HG02884 (cell line): Measurements from ENCODE around the gene PAIP2.
"Not testable (repeated sequence)": the region's sequence is repeated elsewhere in the genome, so short reads cannot be mapped to it uniquely, and the experiment has no call there.

Experiments
- ATAC-seq: cut with Tn5 transposase; IDR thresholded peaks from one replicate; pipeline ENCODE4 v1.9.1; 2021; ENCODE audit warnings: mild to moderate bottlenecking, moderate library complexity; ENCODE audit not compliant: unreplicated experiment

PAIP2 gene, protein sequence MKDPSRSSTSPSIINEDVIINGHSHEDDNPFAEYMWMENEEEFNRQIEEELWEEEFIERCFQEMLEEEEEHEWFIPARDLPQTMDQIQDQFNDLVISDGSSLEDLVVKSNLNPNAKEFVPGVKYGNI

GRCh38 chr5:139341689-139342422 lies at the start of gene PAIP2:
TSS of gene PAIP2 (plus strand) at chr5:139341854. CDS start at chr5:139363785, 21,931 bp downstream.
- peak; percentile 82 for ATAC-seq

DNA sequence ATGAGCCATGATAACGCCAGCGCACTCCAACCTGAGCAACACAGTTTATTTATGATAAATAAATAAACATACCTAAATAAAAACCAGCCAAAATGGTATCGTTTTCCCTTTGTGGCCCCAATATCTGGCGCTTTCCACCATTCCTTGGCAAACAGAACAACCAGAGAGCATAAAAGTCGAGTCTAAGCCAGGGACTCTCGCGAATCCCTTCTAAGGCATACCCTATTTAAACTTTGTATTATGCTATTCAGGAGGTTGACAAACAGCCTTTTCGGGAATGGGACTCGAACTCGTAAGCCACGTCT lies 48.5 kb upstream of the PAIP2 start:
- no peak for ATAC-seq

GRCh38 chr5:139293507-139294373 lies 47.9 kb upstream of the PAIP2 start, which contains the start of gene MATR3:
TSS of gene MATR3 (plus strand) at chr5:139293740. CDS start at chr5:139307416, 13,676 bp downstream.
- ATAC-seq, result peak; percentile 69

DNA sequence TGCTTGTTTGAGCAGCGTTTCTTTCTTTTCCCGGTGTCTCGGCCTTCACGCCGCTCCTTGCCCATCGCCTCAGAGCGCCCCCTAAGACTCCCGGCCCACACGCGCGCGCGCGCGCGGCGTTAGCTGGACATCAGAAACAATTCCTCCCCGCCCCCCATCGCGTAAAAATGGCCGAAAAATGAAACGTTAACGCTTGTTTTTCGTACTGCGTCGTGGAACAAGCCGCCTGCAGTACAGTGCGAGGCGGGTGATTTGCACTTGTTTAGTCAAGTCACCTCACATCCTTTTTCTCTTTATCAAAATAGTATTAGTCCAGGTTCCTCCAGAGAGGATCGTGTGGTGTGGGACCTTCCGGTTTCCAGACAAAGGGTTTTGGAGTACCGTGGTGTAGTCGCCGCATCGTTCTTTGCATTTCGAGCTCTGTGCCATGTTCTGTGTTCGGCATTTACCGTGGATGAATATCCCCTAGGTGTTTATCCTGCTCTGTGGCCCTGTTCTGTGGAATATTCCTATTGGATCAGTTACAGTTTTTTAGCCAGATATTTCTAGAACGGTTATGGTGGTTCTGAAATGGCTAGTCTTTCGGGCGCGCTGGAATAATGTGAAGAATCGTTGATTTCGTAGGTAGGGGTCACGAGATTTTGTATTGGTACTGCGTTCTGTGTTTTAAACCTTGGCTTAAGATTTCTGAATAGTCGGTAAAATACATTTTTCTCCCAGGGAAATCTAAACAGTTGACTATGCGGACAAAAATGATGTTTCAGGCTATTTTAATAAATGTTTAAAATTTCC lies 47.1 kb upstream of the PAIP2 start:
- peak; percentile 22 for ATAC-seq

GRCh38 chr5:139295346-139296057 lies 46.2 kb upstream of the PAIP2 start:
- no peak for ATAC-seq

GRCh38 chr5:139296198-139296597 lies 45.5 kb upstream of the PAIP2 start:
- ATAC-seq, result no peak

GRCh38 chr5:139296862-139297326 lies 44.8 kb upstream of the PAIP2 start:
- no peak for ATAC-seq

GRCh38 chr5:139297439-139298133 lies 44.1 kb upstream of the PAIP2 start:
- ATAC-seq, result no peak

DNA sequence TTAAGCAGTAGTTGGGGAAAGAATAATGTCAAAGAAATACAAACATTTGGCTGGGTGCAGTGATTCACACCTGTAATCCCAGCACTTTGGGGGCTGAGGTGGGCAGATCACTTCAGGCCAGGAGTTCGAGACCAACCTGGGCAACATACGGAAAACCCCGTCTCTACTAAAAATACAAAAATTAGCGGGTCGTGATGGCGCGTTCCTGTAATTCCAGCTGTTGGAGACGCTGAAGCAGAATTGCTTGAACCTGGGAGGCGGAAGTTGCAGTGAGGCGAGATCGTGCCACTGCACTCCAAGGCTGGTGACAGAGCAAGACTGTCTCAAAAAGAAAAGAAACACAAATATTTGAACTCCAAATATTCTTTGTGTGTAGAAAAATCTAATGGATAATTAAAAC lies 43.4 kb upstream of the PAIP2 start:
- no peak for ATAC-seq

DNA sequence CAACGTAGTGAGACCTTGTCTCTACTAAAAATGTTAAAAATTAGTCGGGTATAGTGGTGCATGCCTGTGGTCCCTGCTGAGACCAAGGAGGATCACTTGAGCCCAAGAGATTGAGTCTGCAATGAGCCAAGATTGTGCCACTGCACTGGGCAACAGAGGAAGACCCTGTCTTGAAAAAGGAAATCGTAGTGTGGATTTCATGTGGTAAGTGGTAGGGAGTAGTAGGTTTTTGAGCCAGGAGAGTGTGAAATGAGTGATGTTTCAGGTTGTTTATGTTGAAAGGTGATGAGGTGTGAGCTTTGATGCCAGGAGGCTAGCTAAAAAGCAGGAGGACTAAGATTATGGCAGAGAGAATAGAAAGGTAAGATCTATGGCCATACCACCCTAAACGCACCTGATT lies 42.2 kb upstream of the PAIP2 start:
- no peak for ATAC-seq

DNA sequence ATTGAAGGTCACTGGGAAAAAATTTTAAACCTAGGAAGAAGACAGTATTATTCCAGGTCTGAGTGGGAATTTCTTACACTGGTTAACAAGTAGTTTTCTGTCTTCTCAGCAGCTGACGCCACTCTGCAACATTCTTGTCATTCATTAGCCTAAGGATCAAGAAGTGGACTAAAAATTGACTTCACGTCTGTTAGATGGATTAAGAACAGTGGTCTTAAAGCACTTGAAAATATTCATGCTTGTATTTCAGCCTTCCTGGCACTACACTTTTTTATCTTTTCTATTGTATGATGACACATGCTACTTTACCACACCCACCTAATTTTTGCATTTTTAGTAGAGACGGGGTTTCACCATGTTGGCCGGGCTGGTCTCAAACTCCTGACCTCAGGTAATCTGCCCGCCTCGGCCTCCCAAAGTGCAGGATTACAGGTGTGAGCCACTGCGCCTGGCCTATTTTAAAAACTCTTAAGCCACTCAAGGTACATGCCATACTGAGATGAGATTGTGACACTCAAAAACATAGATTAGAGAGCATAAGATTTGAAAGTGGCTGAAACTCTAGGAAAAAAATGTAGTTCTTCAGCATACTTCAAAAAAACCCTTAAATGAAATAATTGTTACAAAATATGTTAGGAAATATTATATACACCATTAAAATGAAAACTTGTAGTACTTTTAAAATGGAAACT lies 39.7 kb upstream of the PAIP2 start:
- ATAC-seq, result no peak

DNA sequence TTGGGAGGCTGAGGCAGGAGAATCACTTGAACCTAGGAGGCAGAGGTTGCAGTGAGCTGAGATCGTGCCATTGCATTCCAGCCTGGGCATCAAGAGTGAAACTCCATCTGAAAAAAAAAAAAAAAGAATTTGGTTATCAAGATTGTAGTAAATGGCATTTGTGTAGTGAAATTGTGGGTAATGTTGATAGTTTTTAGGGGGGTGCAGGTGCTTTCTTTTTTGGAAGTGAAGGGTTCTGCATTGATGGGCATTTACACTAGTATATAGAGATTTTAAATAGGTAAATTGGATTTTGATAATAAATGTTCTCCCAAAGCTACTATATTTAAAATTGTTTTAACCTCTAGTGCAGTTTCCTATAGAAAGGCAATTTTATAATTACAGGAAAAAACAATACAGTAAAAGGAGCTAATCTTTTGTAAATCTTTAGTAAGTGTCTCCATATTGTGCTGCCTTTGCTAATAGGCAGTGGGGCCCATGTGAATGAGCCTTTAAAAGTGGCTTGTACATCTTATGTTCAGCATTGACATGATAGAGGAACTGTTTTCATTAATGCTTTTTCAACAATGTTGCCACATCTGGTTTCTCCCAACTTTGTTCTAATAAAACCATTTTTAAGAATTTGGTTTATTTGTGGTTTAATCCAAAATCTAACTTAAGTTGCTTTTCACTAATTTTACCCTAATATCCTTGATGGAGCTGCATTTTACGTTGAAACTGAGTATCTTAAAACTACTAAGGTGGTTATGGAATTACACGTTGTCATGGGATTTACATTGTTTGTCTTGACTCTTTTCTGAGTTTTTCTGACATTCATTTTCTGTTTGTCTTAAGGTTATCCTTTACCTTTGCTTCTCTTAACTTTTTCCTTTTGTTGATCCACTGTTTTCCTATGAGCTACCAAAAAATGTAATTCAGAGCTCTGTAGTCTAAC lies 37.0 kb upstream of the PAIP2 start:
- no peak for ATAC-seq

GRCh38 chr5:139306197-139306596 lies 35.5 kb upstream of the PAIP2 start:
- ATAC-seq, result no peak

GRCh38 chr5:139306628-139307379 lies 34.9 kb upstream of the PAIP2 start:
- ATAC-seq, result no peak

DNA sequence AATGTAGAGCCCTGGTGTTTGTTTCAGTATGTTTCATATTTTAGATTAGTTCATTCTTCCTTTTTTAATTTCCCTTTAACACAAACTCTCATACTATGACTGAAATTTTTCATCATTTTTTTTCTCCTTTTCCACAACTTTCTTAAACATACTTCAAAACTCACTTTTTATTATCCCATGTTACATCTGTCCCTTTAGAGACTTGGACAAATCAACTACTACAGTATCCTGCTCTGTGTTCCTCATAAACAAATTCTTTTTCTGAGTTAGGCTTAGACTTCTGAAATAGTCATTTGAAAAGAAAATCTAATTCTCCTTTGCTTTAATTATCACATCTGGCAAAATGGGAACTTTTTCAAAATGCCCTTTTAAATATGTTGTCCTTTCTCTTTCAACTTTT lies 32.9 kb upstream of the PAIP2 start:
- no peak for ATAC-seq

- not testable (repeated sequence) for ATAC-seq
Measured at GRCh38 chr5:139310715-139311186, 30.9 kb upstream of the PAIP2 start.

- no peak for ATAC-seq
Measured at GRCh38 chr5:139312075-139312474, 29.6 kb upstream of the PAIP2 start.
